T1000 (cell line): ENCODE results near the gene RNF150.

ENCODE experiments used
- DNase-seq: peaks from one replicate; lab custom pipeline; 2025; ENCODE audit warnings: mixed read lengths; lab: John Stamatoyannopoulos, UW

Gene RNF150

GRCh38 chr4:140980426-140981200 is 152.7 kb downstream of the RNF150 start:
- no peak for DNase-seq

- no peak for DNase-seq
Measured at GRCh38 chr4:140976768-140977167, 156.5 kb downstream of the RNF150 start.

GRCh38 chr4:140971077-140971792 is 162.0 kb downstream of the RNF150 start:
- no peak for DNase-seq

GRCh38 chr4:140969296-140969695 is 164.0 kb downstream of the RNF150 start:
- DNase-seq = no peak

- DNase-seq = no peak
Measured at GRCh38 chr4:140968371-140968770, 164.9 kb downstream of the RNF150 start.

- DNase-seq = no peak
Measured at GRCh38 chr4:140963883-140964282, 169.4 kb downstream of the RNF150 start.

- DNase-seq = no peak
Measured at GRCh38 chr4:140955641-140956040, 177.6 kb downstream of the RNF150 start.

- no peak for DNase-seq
Measured at GRCh38 chr4:140952717-140953116, 180.6 kb downstream of the RNF150 start.

- DNase-seq = no peak
Measured at GRCh38 chr4:140947506-140947905, 185.8 kb downstream of the RNF150 start.

- DNase-seq = no peak
Measured at GRCh38 chr4:140945106-140945505, 188.2 kb downstream of the RNF150 start.

- DNase-seq = no peak
Measured at GRCh38 chr4:140944572-140944971, 188.7 kb downstream of the RNF150 start.

- no peak for DNase-seq
Measured at GRCh38 chr4:140944199-140944515, 189.1 kb downstream of the RNF150 start.

- DNase-seq = no peak
Measured at GRCh38 chr4:140943486-140944198, 189.6 kb downstream of the RNF150 start.

- DNase-seq = no peak
Measured at GRCh38 chr4:140940589-140940988, 192.7 kb downstream of the RNF150 start.

GRCh38 chr4:140937866-140938265 is 195.4 kb downstream of the RNF150 start:
- peak; percentile 2 for DNase-seq

GRCh38 chr4:140935254-140935653 is 198.0 kb downstream of the RNF150 start:
- DNase-seq = no peak

GRCh38 chr4:140932501-140933045 is 200.7 kb downstream of the RNF150 start:
- no peak for DNase-seq

GRCh38 chr4:140931911-140932310 is 201.4 kb downstream of the RNF150 start:
- DNase-seq = no peak

GRCh38 chr4:140930557-140930956 is 202.7 kb downstream of the RNF150 start:
- no peak for DNase-seq

- DNase-seq = no peak
Measured at GRCh38 chr4:140930011-140930410, 203.3 kb downstream of the RNF150 start.

- DNase-seq = peak; percentile 14
Measured at GRCh38 chr4:140928880-140929279, 204.4 kb downstream of the RNF150 start.

- no peak for DNase-seq
Measured at GRCh38 chr4:140926672-140927071, 206.6 kb downstream of the RNF150 start.

GRCh38 chr4:140925417-140925816 is 207.9 kb downstream of the RNF150 start:
- no peak for DNase-seq
